Panc1 (cell line): ENCODE measurements around the gene RGS4. TPM values are rescaled to one million over a fixed set of nuclear protein-coding genes. Genes with fewer than 3 reads are reported as not detected.
"Not testable (repeated sequence)": the region's sequence is repeated elsewhere in the genome, so short reads cannot be mapped to it uniquely, and the experiment has no call there.

Experiments
- ATAC-seq: fragments of 200-7000 bp; cut with Tn5 transposase; 2 replicates; pipeline ENCODE4 v1.9.1; 2020; ENCODE audit warnings: mild to moderate bottlenecking, moderate library complexity
- BruUV-seq: library from RNA; stranded (reverse); fragments of 400-500 nt; replicated peaks from 2 replicates; lab custom pipeline; 2021; lab: Mats Ljungman, UMichigan
- CTCF ChIA-PET: fragments of 300-600 bp; sonication (Branson Sonifier 250); formaldehyde crosslinking; loops from one replicate; lab custom pipeline; 2022; ENCODE audit warnings: antibody characterized with exemption; lab: Charles Lee
- POLR2A ChIA-PET: fragments of 300-600 bp; sonication (Branson Sonifier 250); formaldehyde crosslinking; loops from one replicate; lab custom pipeline; 2022; ENCODE audit warnings: antibody characterized with exemption; lab: Charles Lee
- DNase-seq: peaks from one replicate; pipeline ENCODE4 v3.0.0-alpha.2; 2010; ENCODE audit warnings: low read depth, low spot score
- H3K27ac ChIP-seq: 2 replicates; pipeline ENCODE4 v1.5.1; 2011; ENCODE audit warnings: mild to moderate bottlenecking, low read length, inconsistent platforms
- H3K27me3 ChIP-seq: fragments of 200-500 bp; sonication (Bioruptor generic); 2 replicates; pipeline ENCODE4 v1.6.0; 2014; ENCODE audit warnings: low read length, inconsistent platforms; ENCODE audit not compliant: control insufficient read depth, insufficient read depth
- H3K36me3 ChIP-seq: fragments of 200-500 bp; sonication (Bioruptor generic); 2 replicates; pipeline ENCODE4 v1.5.1; 2014; ENCODE audit warnings: inconsistent platforms, mild to moderate bottlenecking, low read length, moderate library complexity; ENCODE audit not compliant: control insufficient read depth, insufficient read depth
- H3K4me1 ChIP-seq: 2 replicates; pipeline ENCODE4 v1.5.1; 2011; ENCODE audit warnings: inconsistent platforms, mild to moderate bottlenecking, low read length, moderate library complexity; ENCODE audit not compliant: control insufficient read depth, insufficient read depth
- H3K4me3 ChIP-seq, 2 experiments: 2 replicates each; pipeline ENCODE4 v1.5.1; 2011 to 2012; ENCODE audit warnings: low read depth in 2 of 2, low read length in 2 of 2, mild to moderate bottlenecking in 2 of 2, inconsistent platforms in 1 of 2, moderate library complexity in 1 of 2
- H3K9me3 ChIP-seq: fragments of 200-500 bp; sonication (Bioruptor generic); 2 replicates; pipeline ENCODE4 v1.5.1; 2014; ENCODE audit warnings: low read depth, mild to moderate bottlenecking, inconsistent platforms, low read length, moderate library complexity; ENCODE audit not compliant: control insufficient read depth, insufficient read depth
- POLR2AphosphoS5 ChIP-seq: IDR thresholded peaks from 2 replicates; pipeline ENCODE4 v1.6.1; 2012; ENCODE audit warnings: mild to moderate bottlenecking, low read depth, low read length, moderate library complexity
- SIN3A ChIP-seq: IDR thresholded peaks from 2 replicates; pipeline ENCODE4 v1.6.1; 2012; ENCODE audit warnings: low read depth, mild to moderate bottlenecking, low read length, moderate library complexity, borderline replicate concordance; ENCODE audit not compliant: insufficient read depth
- TCF7L2 ChIP-seq: IDR thresholded peaks from 2 replicates; pipeline ENCODE4 v1.6.1; 2011; ENCODE audit warnings: mild to moderate bottlenecking, low read depth, low read length, inconsistent platforms
- in situ Hi-C: cut with HindIII; loops from 2 replicates; pipeline ENCODE4 v1.10.0; 2016; ENCODE audit warnings: low sequenced_read_pairs, low pct_unique_long_range_greater_than_20kb
- intact Hi-C: fragments of 100-400 bp; cut with micrococcal nuclease; formaldehyde crosslinking; loops from one replicate; pipeline ENCODE4 v1.10.0; 2022; ENCODE audit not compliant: unreplicated experiment
- total RNA-seq: library from RNA; stranded (reverse); gene quantifications from one replicate; pipeline ENCODE4 v1.2.1, GENCODE V29; 2021; ENCODE audit not compliant: unreplicated experiment
- TF ChIP-seq, protein P1 (sequence below), 2 experiments: IDR thresholded peaks; 2 replicates each; pipeline ENCODE4 v1.6.1; 2011 to 2012; ENCODE audit warnings: low read depth in 2 of 2, control low read depth in 1 of 2, low read length in 1 of 2, mild to moderate bottlenecking in 1 of 2, moderate library complexity in 1 of 2; ENCODE audit not compliant: insufficient read depth in 1 of 2
- TF ChIP-seq, protein P2 (sequence below): fragments of 450-650 bp; IDR thresholded peaks from 2 replicates; pipeline ENCODE4 v1.5.1; 2017; ENCODE audit warnings: mild to moderate bottlenecking

RGS4 gene
- total RNA-seq, 1 experiment from 2014 or later = 0.26 TPM

DNA sequence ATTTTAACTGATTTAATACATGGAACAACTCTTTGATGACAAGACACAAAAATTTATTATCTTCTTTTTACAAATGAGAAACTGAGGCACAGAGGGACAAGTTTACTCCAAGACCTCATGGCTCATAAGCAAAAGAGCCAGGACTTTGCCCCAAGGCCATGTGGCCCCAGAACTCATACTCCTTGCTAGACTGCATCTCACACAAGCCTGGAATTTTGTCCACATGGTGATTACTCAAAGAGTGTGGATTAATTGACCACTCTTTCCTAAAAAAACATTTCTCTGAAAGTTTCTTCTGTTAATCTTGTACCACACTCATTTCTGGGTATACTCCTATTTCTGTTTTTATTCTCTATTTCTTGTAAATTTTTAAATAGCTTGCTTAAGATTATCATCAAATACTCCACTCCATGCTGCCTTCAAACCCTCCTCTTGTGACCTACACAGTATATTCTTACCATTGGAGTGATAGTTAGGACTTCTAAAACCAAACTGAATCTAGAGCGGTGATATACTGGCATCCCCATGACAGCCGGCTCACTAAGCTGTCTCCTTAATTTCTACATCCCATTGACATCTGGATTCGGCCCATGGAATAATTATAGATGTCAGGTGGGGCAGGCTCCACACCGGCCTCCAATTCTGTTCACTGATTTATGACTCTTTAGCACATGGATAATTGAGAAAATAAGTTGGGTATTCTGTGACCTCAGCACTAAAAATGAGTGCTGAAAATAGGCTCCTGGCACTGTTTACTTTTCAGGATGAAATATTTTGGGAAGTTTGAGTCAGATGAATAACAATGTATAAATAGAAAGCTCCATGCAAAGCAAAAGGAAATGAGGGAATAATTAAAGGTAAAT is 16.1 kb downstream of the RGS4 start:
- intact Hi-C loops (no loop called here), in situ Hi-C loops (no loop called here)
- DNase-seq = no peak
- no peaks in the 10 kb centered on the region for H3K27me3 ChIP-seq
- no peak for ATAC-seq
- CTCF ChIA-PET = no interaction called here
- no peaks in the 10 kb centered on the region for H3K4me1 ChIP-seq
- no peak overlapping the region for H3K27ac ChIP-seq
- BruUV-seq = no TSS peak
- H3K9me3 ChIP-seq = no peaks in the 10 kb centered on the region
- H3K36me3 ChIP-seq = no peaks in the 10 kb centered on the region
- TF ChIP-seq, protein P1, sequence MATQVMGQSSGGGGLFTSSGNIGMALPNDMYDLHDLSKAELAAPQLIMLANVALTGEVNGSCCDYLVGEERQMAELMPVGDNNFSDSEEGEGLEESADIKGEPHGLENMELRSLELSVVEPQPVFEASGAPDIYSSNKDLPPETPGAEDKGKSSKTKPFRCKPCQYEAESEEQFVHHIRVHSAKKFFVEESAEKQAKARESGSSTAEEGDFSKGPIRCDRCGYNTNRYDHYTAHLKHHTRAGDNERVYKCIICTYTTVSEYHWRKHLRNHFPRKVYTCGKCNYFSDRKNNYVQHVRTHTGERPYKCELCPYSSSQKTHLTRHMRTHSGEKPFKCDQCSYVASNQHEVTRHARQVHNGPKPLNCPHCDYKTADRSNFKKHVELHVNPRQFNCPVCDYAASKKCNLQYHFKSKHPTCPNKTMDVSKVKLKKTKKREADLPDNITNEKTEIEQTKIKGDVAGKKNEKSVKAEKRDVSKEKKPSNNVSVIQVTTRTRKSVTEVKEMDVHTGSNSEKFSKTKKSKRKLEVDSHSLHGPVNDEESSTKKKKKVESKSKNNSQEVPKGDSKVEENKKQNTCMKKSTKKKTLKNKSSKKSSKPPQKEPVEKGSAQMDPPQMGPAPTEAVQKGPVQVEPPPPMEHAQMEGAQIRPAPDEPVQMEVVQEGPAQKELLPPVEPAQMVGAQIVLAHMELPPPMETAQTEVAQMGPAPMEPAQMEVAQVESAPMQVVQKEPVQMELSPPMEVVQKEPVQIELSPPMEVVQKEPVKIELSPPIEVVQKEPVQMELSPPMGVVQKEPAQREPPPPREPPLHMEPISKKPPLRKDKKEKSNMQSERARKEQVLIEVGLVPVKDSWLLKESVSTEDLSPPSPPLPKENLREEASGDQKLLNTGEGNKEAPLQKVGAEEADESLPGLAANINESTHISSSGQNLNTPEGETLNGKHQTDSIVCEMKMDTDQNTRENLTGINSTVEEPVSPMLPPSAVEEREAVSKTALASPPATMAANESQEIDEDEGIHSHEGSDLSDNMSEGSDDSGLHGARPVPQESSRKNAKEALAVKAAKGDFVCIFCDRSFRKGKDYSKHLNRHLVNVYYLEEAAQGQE (IDR thresholded peaks at IDR 0.05; ENCODE audit: insufficient read depth in 1 of 2, low read depth in 2 of 2, low read length in 1 of 2) = no peak
- TF ChIP-seq, protein P2, sequence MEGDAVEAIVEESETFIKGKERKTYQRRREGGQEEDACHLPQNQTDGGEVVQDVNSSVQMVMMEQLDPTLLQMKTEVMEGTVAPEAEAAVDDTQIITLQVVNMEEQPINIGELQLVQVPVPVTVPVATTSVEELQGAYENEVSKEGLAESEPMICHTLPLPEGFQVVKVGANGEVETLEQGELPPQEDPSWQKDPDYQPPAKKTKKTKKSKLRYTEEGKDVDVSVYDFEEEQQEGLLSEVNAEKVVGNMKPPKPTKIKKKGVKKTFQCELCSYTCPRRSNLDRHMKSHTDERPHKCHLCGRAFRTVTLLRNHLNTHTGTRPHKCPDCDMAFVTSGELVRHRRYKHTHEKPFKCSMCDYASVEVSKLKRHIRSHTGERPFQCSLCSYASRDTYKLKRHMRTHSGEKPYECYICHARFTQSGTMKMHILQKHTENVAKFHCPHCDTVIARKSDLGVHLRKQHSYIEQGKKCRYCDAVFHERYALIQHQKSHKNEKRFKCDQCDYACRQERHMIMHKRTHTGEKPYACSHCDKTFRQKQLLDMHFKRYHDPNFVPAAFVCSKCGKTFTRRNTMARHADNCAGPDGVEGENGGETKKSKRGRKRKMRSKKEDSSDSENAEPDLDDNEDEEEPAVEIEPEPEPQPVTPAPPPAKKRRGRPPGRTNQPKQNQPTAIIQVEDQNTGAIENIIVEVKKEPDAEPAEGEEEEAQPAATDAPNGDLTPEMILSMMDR = no peak
- POLR2A ChIA-PET = no interaction called here
- H3K4me3 ChIP-seq = no peak overlapping the region

DNA sequence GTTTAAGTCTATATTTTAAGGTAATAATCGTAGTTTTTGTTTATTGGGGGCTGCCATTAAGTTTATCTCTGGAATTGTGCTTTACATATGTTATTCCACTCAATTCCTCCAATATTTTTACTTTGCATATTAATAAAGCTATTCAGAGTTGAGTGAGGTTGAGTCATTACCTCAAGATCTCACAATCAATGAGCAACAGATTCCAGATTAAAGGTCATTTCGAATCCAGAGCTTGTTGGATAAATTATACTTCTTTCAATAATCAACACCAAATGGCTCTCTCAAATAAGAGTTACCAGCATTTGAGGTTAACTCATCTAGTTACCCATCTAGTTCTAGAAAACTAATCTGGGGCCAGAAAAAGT is 16.7 kb downstream of the RGS4 start:
- no peak for ATAC-seq

DNA sequence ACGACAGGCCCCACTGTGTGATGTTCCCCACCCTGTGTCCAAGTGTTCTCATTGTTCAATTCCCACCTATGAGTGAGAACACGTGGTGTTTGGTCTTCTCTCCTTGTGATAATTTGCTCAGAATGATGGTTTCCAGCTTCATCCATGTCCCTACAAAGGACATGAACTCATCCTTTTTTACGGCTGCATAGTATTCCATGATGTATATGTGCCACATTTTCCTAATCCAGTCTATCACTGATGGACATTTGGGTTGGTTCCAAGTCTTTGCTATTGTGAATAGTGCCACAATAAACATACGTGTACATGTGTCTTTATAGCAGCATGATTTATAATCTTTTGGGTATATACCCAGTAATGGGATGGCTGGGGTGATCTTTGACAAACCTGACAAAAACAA is 20.0 kb downstream of the RGS4 start:
- in situ Hi-C loops, ATAC-seq, H3K9me3 ChIP-seq, BruUV-seq, POLR2A ChIA-PET, intact Hi-C loops, H3K27me3 ChIP-seq, DNase-seq, CTCF ChIA-PET, H3K4me1 ChIP-seq, H3K27ac ChIP-seq, H3K36me3 ChIP-seq, H3K4me3 ChIP-seq: not testable (repeated sequence)

More for the DNA sequence above, 16.7 kb downstream of the RGS4 start:
- no peak overlapping the region for H3K27ac ChIP-seq
- BruUV-seq = no TSS peak
- DNase-seq = no peak
- H3K36me3 ChIP-seq = no peaks in the 10 kb centered on the region
- no peaks in the 10 kb centered on the region for H3K27me3 ChIP-seq
- no peaks in the 10 kb centered on the region for H3K4me1 ChIP-seq
- no peak overlapping the region for H3K4me3 ChIP-seq
- ChIA-PET CTCF (no interaction called here), POLR2A (no interaction called here)
- H3K9me3 ChIP-seq = no peaks in the 10 kb centered on the region
- in situ Hi-C loops = no loop called here
- intact Hi-C loops = no loop called here
- TF ChIP-seq SIN3A (no peak), POLR2AphosphoS5 (no peak), TCF7L2 (no peak)
- TF ChIP-seq, protein P2 = no peak
- TF ChIP-seq, protein P1 (IDR thresholded peaks at IDR 0.05; ENCODE audit: insufficient read depth in 1 of 2, low read depth in 2 of 2, low read length in 1 of 2) = no peak
